HepG2 (cell line): ENCODE data around the gene C11orf86.

Experiments used
- BHLHE40 ChIP-seq: IDR thresholded peaks from 2 replicates; pipeline ENCODE4 v1.6.1; 2011; ENCODE audit warnings: low read length, improper control_type of control experiment
- IRX3 ChIP-seq: sonication (generic); formaldehyde crosslinking; IDR thresholded peaks from 2 replicates; pipeline ENCODE4 v1.8.1; 2023; ENCODE audit warnings: mild to moderate bottlenecking, low read depth, missing genetic modification reagents, borderline replicate concordance
- TBP ChIP-seq: sonication (generic); formaldehyde crosslinking; IDR thresholded peaks from 2 replicates; pipeline ENCODE4 v1.5.0; 2020; ENCODE audit warnings: missing genetic modification reagents
- ZKSCAN1 ChIP-seq: fragments of 150-350 bp; IDR thresholded peaks from 2 replicates; pipeline ENCODE4 v1.6.1; 2014; ENCODE audit warnings: low read length
- TF ChIP-seq, protein P1 (sequence below): sonication (generic); formaldehyde crosslinking; IDR thresholded peaks from 2 replicates; pipeline ENCODE4 v1.5.0; 2020; ENCODE audit warnings: missing genetic modification reagents

GRCh38 chr11:66969584-66970225 lies 5.4 kb upstream of the C11orf86 start:
- TF ChIP-seq BHLHE40 (no peak), ZKSCAN1 (no peak), TBP (no peak), IRX3 (CRISPR knock-in tag) (no peak)
- TF ChIP-seq, protein P1, sequence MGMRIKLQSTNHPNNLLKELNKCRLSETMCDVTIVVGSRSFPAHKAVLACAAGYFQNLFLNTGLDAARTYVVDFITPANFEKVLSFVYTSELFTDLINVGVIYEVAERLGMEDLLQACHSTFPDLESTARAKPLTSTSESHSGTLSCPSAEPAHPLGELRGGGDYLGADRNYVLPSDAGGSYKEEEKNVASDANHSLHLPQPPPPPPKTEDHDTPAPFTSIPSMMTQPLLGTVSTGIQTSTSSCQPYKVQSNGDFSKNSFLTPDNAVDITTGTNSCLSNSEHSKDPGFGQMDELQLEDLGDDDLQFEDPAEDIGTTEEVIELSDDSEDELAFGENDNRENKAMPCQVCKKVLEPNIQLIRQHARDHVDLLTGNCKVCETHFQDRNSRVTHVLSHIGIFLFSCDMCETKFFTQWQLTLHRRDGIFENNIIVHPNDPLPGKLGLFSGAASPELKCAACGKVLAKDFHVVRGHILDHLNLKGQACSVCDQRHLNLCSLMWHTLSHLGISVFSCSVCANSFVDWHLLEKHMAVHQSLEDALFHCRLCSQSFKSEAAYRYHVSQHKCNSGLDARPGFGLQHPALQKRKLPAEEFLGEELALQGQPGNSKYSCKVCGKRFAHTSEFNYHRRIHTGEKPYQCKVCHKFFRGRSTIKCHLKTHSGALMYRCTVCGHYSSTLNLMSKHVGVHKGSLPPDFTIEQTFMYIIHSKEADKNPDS (CRISPR knock-in tag): no peak
